ENCODE measurements around the gene PNMA8B. TPM values are rescaled to one million over a fixed set of nuclear protein-coding genes. Genes with fewer than 3 reads are reported as not detected.

PNMA8B gene
- total RNA-seq, 2 donors from 2014 or later = not detected

DNA sequence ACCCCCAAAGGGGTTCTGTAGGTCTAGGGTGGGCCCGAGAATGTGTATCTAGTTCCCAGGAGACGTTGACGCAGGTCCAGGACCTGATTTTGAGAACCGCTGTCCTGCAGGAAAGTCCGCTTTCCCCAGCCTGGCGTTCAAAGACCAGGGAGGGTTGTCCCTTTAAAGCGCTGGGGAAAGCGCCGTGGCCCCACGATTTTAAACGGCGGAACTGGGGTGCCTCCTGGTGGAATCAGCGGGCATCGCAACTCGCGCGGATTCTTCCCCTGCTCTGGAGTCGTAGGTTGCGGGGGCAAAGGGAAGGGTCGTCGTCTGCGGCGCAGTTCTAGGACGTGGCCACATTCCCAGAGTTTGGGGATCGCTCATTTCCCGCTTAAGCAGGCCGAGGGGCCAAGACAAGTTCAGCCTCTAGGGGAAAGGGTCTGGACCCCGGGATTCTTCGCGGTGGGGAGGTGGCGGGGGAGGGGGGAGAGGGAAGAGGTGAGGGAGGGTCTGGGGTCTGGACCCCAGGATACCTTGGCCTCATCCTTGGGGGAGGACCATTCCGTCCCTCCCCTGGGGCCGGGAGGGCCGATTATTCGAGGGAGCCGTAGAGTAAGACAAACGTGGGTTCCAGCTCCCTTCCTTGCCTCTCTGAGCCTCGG is 7.7 kb downstream of the PNMA8B start:
- peaks cover 45 to 60% of the 10 kb centered on the region in 2 donors for H3K27me3 Mint-ChIP-seq
- no peaks in the 10 kb centered on the region for H3K9me3 Mint-ChIP-seq
- peak; percentile 65 to 74 for ATAC-seq
- no peak overlapping the region for H3K4me3 Mint-ChIP-seq
- no peaks in the 10 kb centered on the region for H3K36me3 Mint-ChIP-seq
- peaks cover 0 to 5% of the 10 kb centered on the region in 2 donors for H3K4me1 Mint-ChIP-seq (ENCODE audit: low read depth in 2 of 2)
- no peak overlapping the region for H3K27ac Mint-ChIP-seq
- peak; percentile 68 for DNase-seq (ENCODE audit: low spot score)

DNA sequence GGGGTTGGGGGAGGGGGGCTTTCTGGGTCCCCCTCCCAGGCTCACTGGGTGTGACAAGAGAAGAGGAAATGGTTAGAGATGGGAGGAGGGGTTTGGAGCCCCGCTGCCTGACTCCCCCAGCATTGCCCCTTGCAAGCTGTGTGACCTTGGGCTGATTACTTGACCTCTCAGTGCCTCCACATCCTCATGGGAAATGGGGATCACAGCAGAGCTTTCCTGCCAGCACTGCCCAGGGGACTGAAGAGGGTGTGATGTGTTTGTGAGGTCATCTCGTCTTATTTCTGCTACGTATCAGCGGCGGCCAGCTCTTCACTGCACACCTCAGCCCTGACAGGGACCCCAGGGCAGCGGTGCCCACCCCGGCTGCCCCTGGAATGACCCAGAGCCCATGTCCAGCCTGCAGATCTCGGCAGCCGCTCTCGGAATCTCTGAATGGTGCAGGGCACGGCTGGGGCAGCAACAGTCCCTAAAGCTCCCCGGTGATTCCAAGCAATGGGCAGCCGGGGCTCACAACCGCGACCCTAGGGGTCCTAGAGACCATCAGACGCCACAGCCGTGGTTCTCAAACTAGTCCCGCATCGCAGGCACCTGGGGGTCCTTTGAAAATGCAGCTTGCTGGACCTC is 8.4 kb downstream of the PNMA8B start:
- Mint-ChIP-seq H3K27ac (no peak overlapping the region), H3K9me3 (no peaks in the 10 kb centered on the region), H3K4me1 (ENCODE audit: low read depth in 2 of 2) (peaks cover 0 to 5% of the 10 kb centered on the region in 2 donors), H3K27me3 (peaks cover 45 to 66% of the 10 kb centered on the region in 2 donors), H3K4me3 (no peak overlapping the region), H3K36me3 (no peaks in the 10 kb centered on the region)
- no peak for DNase-seq (ENCODE audit: low spot score)
- ATAC-seq = no peak

GRCh38 chr19:46486358-46486757 is 9.3 kb downstream of the PNMA8B start:
- H3K27me3 Mint-ChIP-seq = peaks cover 39 to 68% of the 10 kb centered on the region in 2 donors
- H3K9me3 Mint-ChIP-seq = no peaks in the 10 kb centered on the region
- H3K4me3 Mint-ChIP-seq = no peak overlapping the region
- no peaks in the 10 kb centered on the region for H3K36me3 Mint-ChIP-seq
- H3K27ac Mint-ChIP-seq = no peak overlapping the region
- ATAC-seq (peak in 1 of 2 donors; percentile 25), DNase-seq (ENCODE audit: low spot score) (no peak)
- peaks cover 0 to 5% of the 10 kb centered on the region in 2 donors for H3K4me1 Mint-ChIP-seq (ENCODE audit: low read depth in 2 of 2)

DNA sequence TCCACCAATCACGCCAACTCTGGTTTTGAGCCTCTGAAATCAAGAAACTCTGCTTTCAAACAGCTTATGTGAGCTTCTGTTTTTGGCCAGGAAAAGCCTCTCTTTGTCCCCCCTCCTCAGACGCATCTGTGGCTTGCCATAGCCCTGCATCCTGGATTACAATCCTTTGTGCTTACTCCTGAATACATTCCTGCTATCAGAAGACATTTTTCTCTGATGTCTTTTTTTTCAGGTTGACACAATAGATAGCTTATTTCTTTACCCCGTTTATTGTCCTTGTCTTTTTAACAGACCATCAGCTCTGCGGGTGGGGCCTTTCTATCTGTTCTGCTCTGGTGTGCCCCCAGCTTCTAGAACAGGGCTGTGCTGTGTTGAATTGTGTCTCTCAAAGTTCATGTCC is 11.0 kb downstream of the PNMA8B start:
- H3K27ac Mint-ChIP-seq = no peak overlapping the region
- peaks cover 0 to 5% of the 10 kb centered on the region in 2 donors for H3K4me1 Mint-ChIP-seq (ENCODE audit: low read depth in 2 of 2)
- no peak overlapping the region for H3K4me3 Mint-ChIP-seq
- no peak for DNase-seq (ENCODE audit: low spot score)
- H3K36me3 Mint-ChIP-seq = no peaks in the 10 kb centered on the region
- peaks cover 29 to 65% of the 10 kb centered on the region in 2 donors for H3K27me3 Mint-ChIP-seq
- ATAC-seq = no peak
- no peaks in the 10 kb centered on the region for H3K9me3 Mint-ChIP-seq

DNA sequence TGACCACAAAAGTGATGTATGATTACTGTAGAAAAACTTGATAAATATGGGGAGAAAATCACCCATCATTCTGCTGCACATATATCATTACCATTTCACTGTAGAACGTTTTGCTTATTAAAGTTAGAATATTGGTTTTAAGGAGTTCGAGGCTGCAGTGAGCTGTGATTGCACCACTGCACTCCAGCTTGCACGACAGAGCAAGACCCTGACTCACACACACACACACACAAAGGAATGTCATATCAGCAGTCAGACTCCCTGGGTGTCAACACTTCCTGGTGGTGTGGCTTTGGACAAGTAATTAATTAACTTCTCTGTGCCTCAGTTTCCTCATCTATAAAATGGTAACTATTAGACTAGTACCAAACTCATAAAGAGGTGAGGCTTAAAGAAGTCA is 13.0 kb downstream of the PNMA8B start:
- Mint-ChIP-seq H3K9me3 (no peaks in the 10 kb centered on the region), H3K4me1 (ENCODE audit: low read depth in 2 of 2) (no peaks in the 10 kb centered on the region), H3K27me3 (peaks cover 16 to 45% of the 10 kb centered on the region in 2 donors), H3K4me3 (no peak overlapping the region), H3K27ac (no peak overlapping the region), H3K36me3 (no peaks in the 10 kb centered on the region)
- no peak for DNase-seq (ENCODE audit: low spot score)
- ATAC-seq = no peak

DNA sequence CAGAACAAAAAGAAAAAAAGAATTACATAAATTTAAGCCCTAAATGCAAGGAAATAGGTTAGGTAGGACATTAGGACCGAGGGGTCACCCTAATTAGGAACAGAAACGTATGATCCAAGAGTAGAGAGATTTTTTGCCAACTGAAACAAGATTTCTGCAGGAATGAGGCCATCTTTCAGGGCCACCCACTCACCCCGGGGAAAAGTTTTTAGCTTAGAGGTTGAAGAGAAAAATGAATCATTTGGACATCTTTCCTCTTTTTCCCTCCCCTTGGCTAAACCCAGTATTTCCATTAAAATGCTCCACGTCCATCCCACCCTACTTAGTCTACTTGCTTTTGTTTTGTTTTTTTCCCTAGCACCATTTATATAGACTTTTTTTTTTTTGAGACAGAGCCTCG is 13.7 kb downstream of the PNMA8B start:
- Mint-ChIP-seq H3K27ac (no peak overlapping the region), H3K27me3 (peaks cover 16 to 38% of the 10 kb centered on the region in 2 donors)
- ATAC-seq = no peak

DNA sequence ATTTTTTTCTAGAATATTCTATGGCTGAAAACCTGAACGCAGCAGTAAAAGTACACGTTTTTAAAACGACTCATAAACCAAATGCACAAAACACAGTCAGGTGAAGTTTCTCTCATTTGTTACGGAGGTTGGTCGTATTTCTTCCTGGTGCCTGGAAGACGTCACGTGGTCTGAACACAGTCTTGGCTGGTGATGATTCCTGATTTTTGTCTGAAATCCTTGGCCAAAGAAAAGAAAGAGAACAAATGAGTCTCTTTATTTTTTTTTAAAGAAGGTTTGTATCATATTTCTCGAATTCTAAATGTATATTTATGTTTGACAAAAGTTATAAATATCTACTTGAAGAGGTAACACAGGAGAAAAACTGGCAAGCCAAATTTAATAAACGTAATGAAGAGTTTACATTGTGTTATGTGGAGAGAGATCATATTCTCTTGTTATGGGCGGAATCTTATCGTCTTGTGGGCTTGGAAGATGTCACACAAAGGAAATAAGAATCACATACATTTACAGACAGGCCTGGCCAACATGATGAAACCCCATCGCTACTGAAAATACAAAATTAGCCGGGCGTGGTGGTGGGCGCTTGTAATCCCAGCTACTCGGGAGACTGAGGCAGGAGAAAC is 14.3 kb downstream of the PNMA8B start:
- H3K4me1 Mint-ChIP-seq (ENCODE audit: low read depth in 2 of 2) = no peaks in the 10 kb centered on the region
- H3K36me3 Mint-ChIP-seq = no peaks in the 10 kb centered on the region
- DNase-seq (ENCODE audit: low spot score) (no peak), ATAC-seq (no peak)
- H3K27ac Mint-ChIP-seq = no peak overlapping the region
- H3K27me3 Mint-ChIP-seq = peaks cover 14 to 32% of the 10 kb centered on the region in 2 donors
- no peak overlapping the region for H3K4me3 Mint-ChIP-seq
- H3K9me3 Mint-ChIP-seq = no peaks in the 10 kb centered on the region

More for the DNA sequence above, 13.7 kb downstream of the PNMA8B start:
- no peak overlapping the region for H3K4me3 Mint-ChIP-seq
- no peaks in the 10 kb centered on the region for H3K4me1 Mint-ChIP-seq (ENCODE audit: low read depth in 2 of 2)
- no peaks in the 10 kb centered on the region for H3K9me3 Mint-ChIP-seq
- DNase-seq (ENCODE audit: low spot score) = no peak
- H3K36me3 Mint-ChIP-seq = no peaks in the 10 kb centered on the region

GRCh38 chr19:46480415-46480814 is 15.3 kb downstream of the PNMA8B start:
- ATAC-seq (no peak), DNase-seq (ENCODE audit: low spot score) (no peak)
- Mint-ChIP-seq H3K9me3 (no peaks in the 10 kb centered on the region), H3K27ac (no peak overlapping the region), H3K27me3 (peaks cover 14 to 28% of the 10 kb centered on the region in 2 donors), H3K4me1 (ENCODE audit: low read depth in 2 of 2) (no peaks in the 10 kb centered on the region), H3K4me3 (no peak overlapping the region), H3K36me3 (no peaks in the 10 kb centered on the region)

GRCh38 chr19:46478356-46478986 is 17.2 kb downstream of the PNMA8B start:
- no peaks in the 10 kb centered on the region for H3K4me1 Mint-ChIP-seq (ENCODE audit: low read depth in 2 of 2)
- no peak overlapping the region for H3K4me3 Mint-ChIP-seq
- ATAC-seq (no peak), DNase-seq (ENCODE audit: low spot score) (no peak)
- no peak overlapping the region for H3K27ac Mint-ChIP-seq
- peaks cover 17 to 30% of the 10 kb centered on the region in 2 donors for H3K27me3 Mint-ChIP-seq
- H3K36me3 Mint-ChIP-seq = no peaks in the 10 kb centered on the region
- no peaks in the 10 kb centered on the region for H3K9me3 Mint-ChIP-seq

- DNase-seq (ENCODE audit: low spot score) (no peak), ATAC-seq (no peak)
- no peaks in the 10 kb centered on the region for H3K36me3 Mint-ChIP-seq
- no peaks in the 10 kb centered on the region for H3K4me1 Mint-ChIP-seq (ENCODE audit: low read depth in 2 of 2)
- peaks cover 29 to 34% of the 10 kb centered on the region in 2 donors for H3K27me3 Mint-ChIP-seq
- no peak overlapping the region for H3K4me3 Mint-ChIP-seq
- no peak overlapping the region for H3K27ac Mint-ChIP-seq
- no peaks in the 10 kb centered on the region for H3K9me3 Mint-ChIP-seq
Measured at GRCh38 chr19:46475986-46476385, 19.7 kb downstream of the PNMA8B start.

DNA sequence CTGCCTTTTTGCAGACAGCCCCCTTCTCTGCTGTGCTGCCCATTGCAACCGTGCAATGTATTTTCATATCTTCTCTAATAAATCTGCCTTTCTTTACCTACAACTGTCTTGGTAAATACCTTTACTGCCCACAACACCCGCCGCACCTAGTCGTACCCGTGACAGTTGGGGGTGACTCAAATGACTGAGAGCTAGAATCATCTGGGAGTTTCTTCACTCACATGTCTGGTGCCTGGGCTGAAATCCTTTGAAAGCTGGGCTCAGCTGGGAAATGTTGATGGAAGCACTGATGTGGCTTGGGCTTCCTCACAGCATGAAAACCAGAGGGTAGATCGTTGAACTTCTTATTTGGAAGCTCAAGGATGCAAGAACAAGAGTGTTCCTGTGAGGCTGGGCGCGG is 21.5 kb downstream of the PNMA8B start:
- DNase-seq (ENCODE audit: low spot score) (no peak), ATAC-seq (no peak)
- no peaks in the 10 kb centered on the region for H3K4me1 Mint-ChIP-seq (ENCODE audit: low read depth in 2 of 2)
- H3K27ac Mint-ChIP-seq = no peak overlapping the region
- no peaks in the 10 kb centered on the region for H3K36me3 Mint-ChIP-seq
- no peak overlapping the region for H3K4me3 Mint-ChIP-seq
- no peaks in the 10 kb centered on the region for H3K9me3 Mint-ChIP-seq
- peaks cover 35 to 38% of the 10 kb centered on the region in 2 donors for H3K27me3 Mint-ChIP-seq

DNA sequence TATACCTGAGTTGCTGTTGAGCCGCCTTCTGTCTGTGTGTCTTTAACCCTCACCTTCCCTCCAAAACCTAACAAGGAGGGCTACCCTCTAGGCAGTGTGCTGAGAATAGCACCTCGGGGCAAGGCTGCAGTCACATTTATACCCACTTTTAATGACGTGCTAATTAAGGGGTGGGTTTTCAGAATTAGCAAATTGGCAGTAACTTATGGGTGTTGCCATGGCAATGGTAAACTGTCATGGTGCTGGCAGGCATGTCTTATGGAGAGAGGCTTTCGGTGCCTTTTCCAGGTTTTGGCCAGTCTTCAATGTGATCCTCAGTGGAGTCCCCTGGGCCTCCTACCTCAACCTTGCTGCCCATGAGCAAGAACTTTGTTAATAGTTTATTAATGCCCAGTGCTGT is 23.1 kb downstream of the PNMA8B start:
- Mint-ChIP-seq H3K27me3 (peaks cover 31 to 41% of the 10 kb centered on the region in 2 donors), H3K36me3 (no peaks in the 10 kb centered on the region), H3K4me1 (ENCODE audit: low read depth in 2 of 2) (no peaks in the 10 kb centered on the region), H3K4me3 (no peak overlapping the region), H3K9me3 (no peaks in the 10 kb centered on the region), H3K27ac (no peak overlapping the region)
- no peak for DNase-seq (ENCODE audit: low spot score)
- ATAC-seq = no peak

- H3K36me3 Mint-ChIP-seq = no peaks in the 10 kb centered on the region
- no peak for DNase-seq (ENCODE audit: low spot score)
- no peak overlapping the region for H3K27ac Mint-ChIP-seq
- no peaks in the 10 kb centered on the region for H3K4me1 Mint-ChIP-seq (ENCODE audit: low read depth in 2 of 2)
- no peak overlapping the region for H3K4me3 Mint-ChIP-seq
- H3K27me3 Mint-ChIP-seq = peaks cover 31 to 47% of the 10 kb centered on the region in 2 donors
- no peak for ATAC-seq
- H3K9me3 Mint-ChIP-seq = no peaks in the 10 kb centered on the region
Measured at GRCh38 chr19:46471811-46472543, 23.7 kb downstream of the PNMA8B start.

Data from natural killer cell treated with Interleukin-12 subunit alpha and Interleukin-12 subunit beta and Interleukin-15 and Interleukin-18, amount 100 ng/mL, for 72 hours (primary cell).